Endodermal cell (in vitro differentiated cells): ENCODE measurements around the gene ZNF335. TPM values are rescaled to one million over a fixed set of nuclear protein-coding genes. Genes with fewer than 3 reads are reported as not detected.

ENCODE experiments used
- DNase-seq: peaks from one replicate; pipeline ENCODE4 v3.0.0-alpha.2; 2017
- H3K27ac ChIP-seq: 2 replicates; pipeline ENCODE4 v1.5.1; 2013; ENCODE audit warnings: mild to moderate bottlenecking, low read depth, low read length, moderate library complexity
- H3K27me3 ChIP-seq: 2 replicates; pipeline ENCODE4 v1.6.1; 2013; ENCODE audit warnings: mild to moderate bottlenecking, low read length, moderate library complexity; ENCODE audit not compliant: insufficient read depth, control insufficient read depth, poor library complexity, severe bottlenecking
- H3K36me3 ChIP-seq: 2 replicates; pipeline ENCODE4 v1.7.0; 2013; ENCODE audit warnings: mild to moderate bottlenecking, low read length, moderate library complexity; ENCODE audit not compliant: control insufficient read depth, insufficient read depth
- H3K4me1 ChIP-seq: one replicate; pipeline ENCODE4 v1.7.0; 2013; ENCODE audit warnings: low read length; ENCODE audit not compliant: control insufficient read depth, insufficient read depth
- H3K4me3 ChIP-seq: 2 replicates; pipeline ENCODE4 v1.5.1; 2013; ENCODE audit warnings: mild to moderate bottlenecking, low read length, moderate library complexity
- H3K9ac ChIP-seq: 2 replicates; pipeline ENCODE4 v1.6.1; 2013; ENCODE audit warnings: mild to moderate bottlenecking, low read length, moderate library complexity; ENCODE audit not compliant: poor library complexity, severe bottlenecking; ENCODE audit errors: extremely low read depth
- H3K9me3 ChIP-seq: 2 replicates; pipeline ENCODE4 v1.6.1; 2013; ENCODE audit warnings: mild to moderate bottlenecking, low read length, moderate library complexity; ENCODE audit not compliant: control insufficient read depth
- H3K27ac Mint-ChIP-seq: 2 replicates; pipeline ENCODE4 v1.8.0; 2020; ENCODE audit warnings: mixed read lengths
- H3K27me3 Mint-ChIP-seq: 2 replicates; pipeline ENCODE4 v1.8.0; 2021; ENCODE audit warnings: mild to moderate bottlenecking, mixed read lengths; ENCODE audit not compliant: insufficient read depth
- H3K36me3 Mint-ChIP-seq: 2 replicates; pipeline ENCODE4 v1.8.0; 2020; ENCODE audit warnings: low read depth, mixed read lengths
- H3K4me1 Mint-ChIP-seq: 2 replicates; pipeline ENCODE4 v1.8.0; 2020; ENCODE audit warnings: mixed read lengths
- H3K4me3 Mint-ChIP-seq: 2 replicates; pipeline ENCODE4 v1.8.0; 2020; ENCODE audit warnings: mild to moderate bottlenecking, moderate library complexity, mixed read lengths
- H3K9me3 Mint-ChIP-seq: 2 replicates; pipeline ENCODE4 v1.8.0; 2020; ENCODE audit warnings: mild to moderate bottlenecking, mixed read lengths
- WGBS, 2 experiments: methylation state at CpG; one replicate each; pipeline versions ENCODE4 v1.1.5 to v1.1.7; 2013; ENCODE audit warnings: missing lambda C conversion rate in 2 of 2, mixed read lengths in 1 of 2; ENCODE audit not compliant: insufficient coverage in 1 of 2, insufficient read length in 1 of 2; 5-methylcytosine and 5-hydroxymethylcytosine counted together
- total RNA-seq, 2 donors: library from RNA; stranded (reverse); fragmentation: NEBNext Ultra II Directional in 1 of 2; extraction: Animal tissue kit (Norgen Biotek cat#: 25700) in 1 of 2; gene quantifications; 2 replicates in 1 of 2; 3 replicates in 1 of 2; pipeline ENCODE4 v1.2.1, GENCODE V29; 2021
- TF ChIP-seq, protein P1 (sequence below): fragments of 200-600 bp; sonication (generic); conservative IDR thresholded peaks from 2 replicates; pipeline ENCODE4 v1.5.0; 2021; ENCODE audit warnings: antibody characterized with exemption, mild to moderate bottlenecking

The ZNF335 gene
- total RNA-seq, 2 donors from 2014 or later = 18.3 to 21.0 TPM

DNA sequence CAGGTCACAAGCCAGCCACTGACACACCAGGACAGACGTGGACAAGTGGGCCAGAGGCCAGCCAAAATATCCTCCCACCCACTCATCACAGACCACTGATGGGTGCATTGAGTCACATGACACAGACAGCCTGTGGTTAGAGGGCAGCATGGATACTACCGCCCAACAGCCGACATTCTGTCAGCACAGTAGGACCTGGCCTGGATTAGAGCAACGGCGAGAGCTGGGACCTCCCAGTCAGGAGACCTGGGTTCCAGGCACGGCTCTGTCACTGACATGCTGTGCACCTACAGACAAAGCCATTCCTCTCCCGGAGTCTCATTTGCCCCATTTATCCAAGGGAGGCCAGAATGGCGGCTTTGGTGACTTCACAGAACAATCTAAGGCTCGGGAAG, 8.0 kb downstream of the ZNF335 start:
- H3K9ac ChIP-seq = no peak overlapping the region
- Mint-ChIP-seq H3K36me3 (peaks cover 57% of the 10 kb centered on the region), H3K27ac (no peak overlapping the region), H3K27me3 (no peaks in the 10 kb centered on the region), H3K4me1 (no peaks in the 10 kb centered on the region), H3K9me3 (no peaks in the 10 kb centered on the region), H3K4me3 (no peak overlapping the region)
- no peaks in the 10 kb centered on the region for H3K27me3 ChIP-seq
- H3K27ac ChIP-seq = no peak overlapping the region
- no peaks in the 10 kb centered on the region for H3K9me3 ChIP-seq
- 94 to 98% methylated on average over 6 to 9 of the region's 9 CpGs for WGBS, 2 experiments
- H3K4me1 ChIP-seq = no peaks in the 10 kb centered on the region
- TF ChIP-seq, protein P1, sequence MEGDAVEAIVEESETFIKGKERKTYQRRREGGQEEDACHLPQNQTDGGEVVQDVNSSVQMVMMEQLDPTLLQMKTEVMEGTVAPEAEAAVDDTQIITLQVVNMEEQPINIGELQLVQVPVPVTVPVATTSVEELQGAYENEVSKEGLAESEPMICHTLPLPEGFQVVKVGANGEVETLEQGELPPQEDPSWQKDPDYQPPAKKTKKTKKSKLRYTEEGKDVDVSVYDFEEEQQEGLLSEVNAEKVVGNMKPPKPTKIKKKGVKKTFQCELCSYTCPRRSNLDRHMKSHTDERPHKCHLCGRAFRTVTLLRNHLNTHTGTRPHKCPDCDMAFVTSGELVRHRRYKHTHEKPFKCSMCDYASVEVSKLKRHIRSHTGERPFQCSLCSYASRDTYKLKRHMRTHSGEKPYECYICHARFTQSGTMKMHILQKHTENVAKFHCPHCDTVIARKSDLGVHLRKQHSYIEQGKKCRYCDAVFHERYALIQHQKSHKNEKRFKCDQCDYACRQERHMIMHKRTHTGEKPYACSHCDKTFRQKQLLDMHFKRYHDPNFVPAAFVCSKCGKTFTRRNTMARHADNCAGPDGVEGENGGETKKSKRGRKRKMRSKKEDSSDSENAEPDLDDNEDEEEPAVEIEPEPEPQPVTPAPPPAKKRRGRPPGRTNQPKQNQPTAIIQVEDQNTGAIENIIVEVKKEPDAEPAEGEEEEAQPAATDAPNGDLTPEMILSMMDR = no peak
- DNase-seq = no peak
- peaks cover 78% of the 10 kb centered on the region for H3K36me3 ChIP-seq
- no peak overlapping the region for H3K4me3 ChIP-seq

DNA sequence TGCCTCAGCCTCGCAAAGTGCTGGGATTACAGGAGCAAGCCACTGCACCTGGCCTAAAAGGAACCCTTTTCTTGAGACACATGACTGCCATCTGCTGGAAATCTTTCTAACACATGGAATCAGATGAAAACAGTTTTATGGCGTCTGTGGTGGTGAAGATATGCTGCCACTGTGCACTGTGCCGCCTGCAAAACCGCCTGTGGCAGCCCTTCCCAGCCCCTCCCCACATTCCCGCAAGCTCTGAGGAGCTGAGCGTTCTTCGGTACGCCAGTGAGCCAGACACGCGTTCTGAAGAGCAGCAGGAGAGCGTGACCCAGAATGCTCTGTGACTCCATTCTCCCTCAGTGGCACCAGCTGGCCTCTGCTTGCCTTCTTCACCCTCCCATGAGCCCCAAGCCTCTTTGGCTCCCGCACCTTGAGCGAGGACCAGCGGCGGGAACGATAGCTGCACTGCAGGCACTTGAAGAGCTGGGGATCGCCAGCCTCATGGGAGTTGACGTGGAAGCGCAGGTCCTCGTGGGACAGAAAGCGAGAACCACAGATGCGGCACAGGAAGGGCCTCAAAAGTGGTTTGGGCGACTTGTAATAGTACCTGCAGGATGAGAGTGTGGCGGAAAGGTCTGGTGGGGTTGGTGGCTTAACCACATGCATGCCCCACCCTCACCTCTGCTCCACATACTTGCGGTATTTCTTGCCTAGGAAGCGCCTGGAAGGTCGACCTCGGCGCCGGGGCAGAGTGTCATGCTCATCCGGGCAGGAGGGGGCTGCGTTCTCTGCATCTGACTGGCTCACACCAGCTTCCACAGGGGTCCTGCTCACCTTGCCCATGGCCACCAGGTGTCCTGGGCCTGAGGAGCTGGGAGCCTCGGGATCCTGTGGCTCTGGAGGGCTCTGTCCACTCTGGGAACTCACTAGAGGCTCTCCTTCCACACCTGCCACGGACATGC, 8.7 kb downstream of the ZNF335 start:
- Histone ChIP-seq H3K27ac (no peak overlapping the region), H3K9ac (no peak overlapping the region)
- no peak overlapping the region for H3K4me3 Mint-ChIP-seq

DNA sequence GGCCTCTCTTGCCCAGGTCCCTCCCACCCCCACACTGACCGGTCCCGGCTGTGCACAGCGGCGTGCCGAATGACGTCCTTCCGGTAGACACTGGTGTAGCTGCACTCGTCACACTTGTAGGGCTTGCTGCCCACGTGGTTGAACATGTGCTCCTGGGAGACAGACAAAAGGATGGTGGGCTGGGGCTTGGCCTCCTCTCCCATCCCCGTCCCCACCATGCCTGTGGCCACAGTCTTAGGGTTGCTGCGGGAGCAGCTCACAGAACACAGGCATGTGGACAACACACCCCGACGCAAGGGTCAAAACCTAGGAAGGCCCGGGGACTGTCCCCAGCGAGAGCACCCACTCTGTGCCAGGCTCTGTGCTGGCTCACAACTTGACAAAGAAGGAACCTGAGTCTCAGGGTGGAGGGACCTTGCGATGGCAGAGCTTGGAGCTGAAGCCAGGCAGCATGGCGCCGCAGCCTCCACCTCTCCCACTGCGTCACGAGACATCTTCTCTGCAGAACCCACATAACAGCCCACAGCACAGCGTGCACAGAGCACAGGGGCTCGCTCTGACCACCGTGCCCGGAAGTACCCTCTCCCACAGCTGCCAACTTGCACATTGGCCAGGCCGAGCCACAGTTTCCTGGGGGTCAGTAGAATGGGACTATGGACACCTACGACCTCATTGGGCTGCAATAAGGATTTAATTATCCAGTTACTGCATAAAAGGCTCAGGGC, 9.8 kb downstream of the ZNF335 start:
- Mint-ChIP-seq H3K4me3 (no peak overlapping the region), H3K4me1 (no peaks in the 10 kb centered on the region), H3K27me3 (no peaks in the 10 kb centered on the region), H3K36me3 (peaks cover 65% of the 10 kb centered on the region), H3K27ac (no peak overlapping the region), H3K9me3 (no peaks in the 10 kb centered on the region)
- H3K4me3 ChIP-seq = no peak overlapping the region
- H3K4me1 ChIP-seq = no peaks in the 10 kb centered on the region
- H3K9me3 ChIP-seq = no peaks in the 10 kb centered on the region
- TF ChIP-seq, protein P1 = no peak
- DNase-seq = peak; percentile 35
- no peak overlapping the region for H3K9ac ChIP-seq
- H3K36me3 ChIP-seq = peaks cover 76% of the 10 kb centered on the region
- no peak overlapping the region for H3K27ac ChIP-seq
- no peaks in the 10 kb centered on the region for H3K27me3 ChIP-seq
- 90 to 97% methylated on average over 11 to 26 of the region's 26 CpGs for WGBS, 2 experiments

More for the DNA sequence above, 8.7 kb downstream of the ZNF335 start:
- Mint-ChIP-seq H3K27me3 (no peaks in the 10 kb centered on the region), H3K36me3 (peaks cover 64% of the 10 kb centered on the region), H3K9me3 (no peaks in the 10 kb centered on the region), H3K27ac (no peak overlapping the region), H3K4me1 (no peaks in the 10 kb centered on the region)
- no peaks in the 10 kb centered on the region for H3K4me1 ChIP-seq
- H3K4me3 ChIP-seq = no peak overlapping the region
- H3K9me3 ChIP-seq = no peaks in the 10 kb centered on the region
- H3K36me3 ChIP-seq = peaks cover 78% of the 10 kb centered on the region
- TF ChIP-seq, protein P1 = peak; percentile 66
- 92 to 93% methylated on average over 20 to 34 of the region's 34 CpGs for WGBS, 2 experiments
- peak; percentile 61 for DNase-seq
- H3K27me3 ChIP-seq = no peaks in the 10 kb centered on the region
